HG02970 (cell line): Measurements from ENCODE around the gene C20orf96.
"Not testable (repeated sequence)": the region's sequence is repeated elsewhere in the genome, so short reads cannot be mapped to it uniquely, and the experiment has no call there.

ENCODE experiments used
- ATAC-seq: cut with Tn5 transposase; IDR thresholded peaks from one replicate; pipeline ENCODE4 v1.9.1; 2021; ENCODE audit warnings: mild to moderate bottlenecking, moderate library complexity, moderate number of reproducible peaks; ENCODE audit not compliant: unreplicated experiment, low FRiP score

C20orf96 gene

DNA sequence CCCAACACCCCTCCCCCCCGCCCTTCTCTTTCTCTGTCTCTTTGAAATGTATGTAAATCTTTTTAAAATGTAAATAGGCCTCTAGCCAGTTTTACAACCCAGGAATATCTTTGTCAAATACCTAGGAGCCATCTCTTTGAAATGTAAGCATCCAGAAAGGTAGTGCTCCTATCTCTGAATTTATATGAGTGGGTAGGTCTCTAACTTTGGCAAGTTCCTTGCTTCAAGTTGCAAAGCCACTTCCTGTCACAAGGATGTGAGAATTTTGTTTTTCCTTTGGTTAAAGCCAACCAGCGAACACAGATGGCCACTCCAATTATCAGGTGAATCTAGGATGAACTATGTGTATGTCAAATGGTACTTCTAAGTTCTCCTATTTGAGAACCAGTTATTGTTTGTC lies 39.2 kb downstream of the C20orf96 start:
- no peak for ATAC-seq

DNA sequence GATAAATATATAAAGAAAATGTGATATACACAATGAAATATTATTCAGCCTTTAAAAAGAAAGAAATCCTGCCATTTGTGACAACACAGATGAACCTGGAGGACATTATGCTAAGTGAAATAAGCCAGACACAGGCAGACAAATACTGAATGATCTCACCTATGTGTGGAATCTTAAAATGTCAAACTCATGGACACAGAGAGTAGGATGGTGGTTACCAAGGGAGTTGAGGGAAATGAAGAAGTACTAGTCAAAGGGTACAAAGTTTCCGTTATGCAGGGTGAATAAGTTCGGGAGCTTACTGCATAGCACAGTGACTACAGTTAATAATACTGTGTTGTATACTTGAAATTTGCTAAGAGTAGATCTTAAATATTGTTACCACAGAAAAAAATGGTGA lies 47.6 kb downstream of the C20orf96 start:
- no peak for ATAC-seq

DNA sequence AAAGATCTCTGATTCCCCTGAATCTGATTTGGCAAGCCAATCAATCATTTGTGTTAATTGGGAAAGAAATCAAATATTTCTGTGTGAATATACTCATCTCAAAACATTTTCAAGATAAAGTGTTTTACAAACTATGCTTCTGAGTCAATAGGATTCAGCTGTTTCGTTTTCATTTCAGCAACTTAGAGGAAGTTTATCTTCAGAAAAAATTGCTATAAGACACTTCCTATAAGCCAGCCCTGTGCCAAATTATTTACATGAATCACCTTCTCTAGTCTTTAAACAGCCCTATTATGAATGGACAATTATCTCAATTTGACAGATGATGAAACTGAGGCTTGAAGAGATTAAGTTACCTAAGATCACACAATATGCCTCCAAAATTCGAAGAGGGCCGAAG lies 52.6 kb downstream of the C20orf96 start:
- no peak for ATAC-seq

DNA sequence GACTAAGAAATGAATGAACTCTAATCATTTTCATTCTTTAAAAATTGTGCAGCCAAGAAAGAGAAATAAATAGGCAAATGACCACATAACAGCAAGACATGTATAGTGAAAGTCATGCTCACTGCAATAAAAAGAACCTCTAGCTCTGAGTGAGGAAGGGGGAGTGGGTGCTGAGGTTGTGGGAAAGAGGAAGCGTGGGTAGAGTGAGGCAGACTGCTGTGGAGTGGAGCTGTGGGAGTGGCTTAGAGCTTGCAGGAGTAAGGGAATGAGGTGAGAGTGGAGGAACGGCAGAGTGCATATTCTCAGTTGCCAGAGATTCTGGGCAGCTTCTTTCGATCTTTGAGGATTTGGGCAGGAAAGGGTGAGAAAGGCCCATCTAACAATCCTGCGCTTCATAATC lies 53.1 kb downstream of the C20orf96 start:
- ATAC-seq, result no peak

DNA sequence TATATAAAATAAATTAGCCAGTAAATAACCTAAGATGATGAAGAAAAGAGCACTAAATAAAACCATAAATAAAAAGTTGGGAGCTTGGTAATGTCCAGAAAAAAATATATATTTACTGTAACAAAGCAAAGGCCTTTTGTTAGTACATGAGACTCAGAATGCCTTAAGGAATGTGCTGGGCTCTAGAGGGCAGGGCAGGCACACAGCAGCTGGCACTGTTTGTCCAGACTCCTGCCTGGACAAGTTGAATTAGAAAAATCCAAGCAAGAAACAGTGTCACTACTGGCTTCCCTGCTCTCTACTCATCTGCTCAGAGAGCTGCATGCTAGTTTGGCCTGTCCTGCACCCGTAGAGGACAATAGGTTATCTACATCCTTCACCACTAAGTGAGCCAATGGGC lies 54.7 kb downstream of the C20orf96 start:
- no peak for ATAC-seq

DNA sequence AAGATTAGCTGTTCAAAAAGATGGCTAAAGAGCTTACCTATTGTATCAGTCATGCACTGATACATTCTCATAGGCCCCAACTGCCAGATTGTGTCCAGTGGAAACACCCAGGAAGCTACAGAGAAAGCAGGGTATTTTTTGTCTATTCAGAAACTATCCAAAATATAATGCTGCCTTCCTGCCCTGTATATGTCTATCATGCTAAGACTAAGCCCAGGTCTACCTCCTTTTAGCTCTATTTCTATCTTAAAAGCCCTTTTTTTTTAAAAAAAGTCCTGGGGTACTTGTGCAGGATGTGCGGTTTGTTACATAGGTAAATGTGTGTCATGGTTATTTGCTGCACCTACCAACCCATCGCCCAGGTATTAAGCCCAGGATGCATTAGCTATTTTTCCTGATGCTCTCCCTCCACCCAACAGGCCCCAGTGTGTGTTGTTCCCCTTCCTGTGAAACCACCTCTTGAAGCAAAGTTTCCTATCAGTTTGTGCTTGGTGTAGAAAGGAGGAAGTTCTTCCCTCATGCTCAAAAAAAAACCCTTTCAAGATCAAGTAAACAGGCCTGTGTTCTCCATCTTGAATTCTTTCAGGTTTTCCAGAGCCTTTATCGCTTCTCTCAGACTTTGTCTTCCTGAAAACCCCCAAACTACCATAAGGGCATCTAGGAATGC lies 63.0 kb downstream of the C20orf96 start:
- ATAC-seq, result no peak

DNA sequence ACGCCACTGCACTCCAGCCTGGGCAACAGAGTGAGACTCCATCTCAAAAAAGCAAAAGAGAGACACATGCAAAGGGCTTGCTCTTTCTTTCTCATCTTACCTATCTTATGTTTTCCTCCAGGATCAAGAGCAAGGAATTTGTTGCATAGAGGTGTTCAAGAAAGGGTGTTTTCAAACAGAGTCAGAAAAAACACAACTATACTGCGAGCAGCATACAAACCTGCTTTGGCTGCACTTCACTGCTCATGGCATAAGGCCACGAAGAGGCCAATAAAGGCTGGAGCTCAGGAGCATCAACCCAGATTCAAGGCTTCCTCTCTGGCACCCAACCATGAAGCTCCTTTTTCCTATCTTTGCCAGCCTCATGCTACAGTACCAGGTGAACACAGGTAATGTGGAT lies 63.6 kb downstream of the C20orf96 start, which contains the start of gene DEFB129:
TSS of gene DEFB129 (plus strand) at position 301 of the 400 bp plus-strand sequence. CDS start at position 332, 31 bp downstream.
- no peak for ATAC-seq

DNA sequence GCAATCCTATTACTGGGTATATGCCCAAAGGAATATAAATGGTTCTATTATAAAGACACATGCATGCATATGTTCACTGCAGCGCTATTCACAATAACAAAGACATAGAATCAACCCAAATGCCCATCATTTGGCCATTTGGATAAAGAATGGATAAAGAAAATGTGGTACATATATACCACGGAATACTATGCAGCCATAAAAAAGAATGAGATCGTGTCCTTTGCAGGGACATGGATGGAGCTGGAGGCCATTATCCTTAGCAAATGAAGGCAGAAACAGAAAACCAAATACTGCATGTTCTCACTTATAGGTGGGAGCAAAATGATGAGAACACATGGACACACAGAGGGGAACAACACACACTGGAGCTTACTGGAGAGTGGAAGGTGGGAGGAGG lies 64.7 kb downstream of the C20orf96 start:
- not testable (repeated sequence) for ATAC-seq

DNA sequence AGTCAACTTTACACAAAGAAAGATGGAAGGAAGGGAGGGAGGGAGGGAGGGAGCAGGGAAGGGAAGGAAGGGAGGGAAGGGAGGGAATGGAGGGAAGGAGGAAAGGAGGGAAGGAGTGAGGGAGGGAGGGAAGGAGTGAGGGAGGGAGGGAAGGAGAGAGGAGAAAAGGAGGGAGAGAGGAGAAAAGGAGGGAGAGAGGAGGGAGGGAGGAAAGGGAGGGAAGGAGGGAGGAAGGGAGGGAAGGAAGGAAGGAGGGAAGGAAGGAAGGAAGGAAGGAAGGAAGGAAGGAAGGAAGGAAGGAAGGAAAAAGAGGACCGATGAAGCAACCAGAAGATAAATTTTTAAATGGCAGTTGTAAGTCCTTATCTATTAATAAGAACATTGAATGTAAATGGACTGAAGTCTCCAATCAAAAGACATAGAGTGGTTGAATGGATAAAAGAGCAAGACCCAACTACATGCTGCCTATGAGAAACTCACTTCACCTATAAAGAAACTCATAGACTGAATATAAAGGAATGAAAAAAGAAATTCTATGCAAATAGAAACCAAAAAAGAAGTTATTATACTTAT lies 69.2 kb downstream of the C20orf96 start:
- ATAC-seq, result no peak
